CD14-positive monocyte (primary cell): ENCODE results near the gene SGO1. TPM values are rescaled to one million over a fixed set of nuclear protein-coding genes. Genes with fewer than 3 reads are reported as not detected.

Experiments
- DNase-seq, 3 donors: peaks; one replicate each; pipeline ENCODE4 v3.0.0-alpha.2; 2011 to 2022
- H2AFZ ChIP-seq: 2 replicates; pipeline ENCODE4 v1.6.0; 2012; ENCODE audit warnings: mild to moderate bottlenecking, low read depth, low read length, inconsistent platforms; ENCODE audit not compliant: insufficient read depth, poor library complexity, severe bottlenecking
- H3K27ac ChIP-seq, 2 donors: 1 replicate in 1 of 2; 2 replicates in 1 of 2; pipeline ENCODE4 v1.5.1; 2012 to 2013; ENCODE audit warnings: low read length in 2 of 2, control low read depth in 1 of 2, inconsistent platforms in 1 of 2, low read depth in 1 of 2, mild to moderate bottlenecking in 1 of 2
- H3K27me3 ChIP-seq, 2 donors: one replicate each; pipeline versions ENCODE4 v1.6.0 to v1.6.1; 2011 to 2013; ENCODE audit warnings: low read length in 2 of 2; ENCODE audit not compliant: control insufficient read depth in 2 of 2, insufficient read depth in 2 of 2
- H3K36me3 ChIP-seq, 2 donors: replicated peaks in 1 of 2; 1 replicate in 1 of 2; 2 replicates in 1 of 2; pipeline versions ENCODE4 v1.5.1 to v1.6.1; 2012 to 2013; ENCODE audit warnings: low read length in 2 of 2, control low read depth in 1 of 2, inconsistent platforms in 1 of 2, mild to moderate bottlenecking in 1 of 2; ENCODE audit not compliant: insufficient read depth in 2 of 2, control insufficient read depth in 1 of 2
- H3K4me1 ChIP-seq, 2 donors: 1 replicate in 1 of 2; 2 replicates in 1 of 2; pipeline versions ENCODE4 v1.5.1 to v1.6.1; 2012 to 2013; ENCODE audit warnings: low read length in 2 of 2, control low read depth in 1 of 2, inconsistent platforms in 1 of 2, mild to moderate bottlenecking in 1 of 2, moderate library complexity in 1 of 2; ENCODE audit not compliant: insufficient read depth in 2 of 2, control insufficient read depth in 1 of 2
- H3K4me2 ChIP-seq: replicated peaks from 2 replicates; pipeline ENCODE3; 2012; ENCODE audit warnings: low read length, moderate library complexity, mild to moderate bottlenecking; ENCODE audit not compliant: poor library complexity, severe bottlenecking; ENCODE audit errors: extremely low read depth
- H3K4me3 ChIP-seq, 3 experiments: fragments of 200-600 bp in 1 of 3; sonication (generic) in 1 of 3; replicated peaks in 1 of 3; 1 replicate in 2 of 3; 2 replicates in 1 of 3; pipeline ENCODE4 v1.5.1; 2011 to 2013; ENCODE audit warnings: low read length in 3 of 3, mild to moderate bottlenecking in 3 of 3, control low read depth in 2 of 3, low read depth in 2 of 3, inconsistent platforms in 1 of 3, moderate library complexity in 1 of 3
- H3K79me2 ChIP-seq: 2 replicates; pipeline ENCODE4 v1.6.0; 2012; ENCODE audit warnings: mild to moderate bottlenecking, control low read depth, inconsistent platforms, low read length, moderate library complexity; ENCODE audit not compliant: insufficient read depth
- H3K9ac ChIP-seq: 2 replicates; pipeline ENCODE4 v1.6.0; 2017; ENCODE audit warnings: low read length, mild to moderate bottlenecking; ENCODE audit not compliant: insufficient read depth, poor library complexity, severe bottlenecking
- H3K9me3 ChIP-seq, 2 donors: replicated peaks in 1 of 2; 1 replicate in 1 of 2; 2 replicates in 1 of 2; pipeline versions ENCODE4 v1.5.1 to v1.6.1; 2012 to 2013; ENCODE audit warnings: low read length in 2 of 2, control low read depth in 1 of 2; ENCODE audit not compliant: control insufficient read depth in 1 of 2, insufficient read depth in 1 of 2
- H4K20me1 ChIP-seq: 2 replicates; pipeline ENCODE4 v1.6.0; 2012; ENCODE audit warnings: mild to moderate bottlenecking, low read length, control low read depth, moderate library complexity; ENCODE audit not compliant: insufficient read depth
- H3K27ac Mint-ChIP-seq, 7 donors: one replicate each; pipeline ENCODE4 v1.8.0; 2020; ENCODE audit warnings: mild to moderate bottlenecking in 7 of 7, mixed read lengths in 7 of 7, moderate library complexity in 6 of 7, inconsistent platforms in 2 of 7
- H3K27me3 Mint-ChIP-seq, 3 donors: one replicate each; pipeline ENCODE4 v1.8.0; 2021 to 2022; ENCODE audit warnings: low read depth in 3 of 3, mild to moderate bottlenecking in 3 of 3, mixed read lengths in 3 of 3, moderate library complexity in 3 of 3, inconsistent platforms in 1 of 3
- H3K36me3 Mint-ChIP-seq, 2 donors: one replicate each; pipeline ENCODE4 v1.8.0; 2020; ENCODE audit warnings: mixed read lengths in 2 of 2, inconsistent platforms in 1 of 2, mild to moderate bottlenecking in 1 of 2
- H3K4me1 Mint-ChIP-seq: one replicate; pipeline ENCODE4 v1.8.0; 2020; ENCODE audit warnings: mild to moderate bottlenecking, mixed read lengths
- H3K4me3 Mint-ChIP-seq, 2 donors: one replicate each; pipeline ENCODE4 v1.8.0; 2020; ENCODE audit warnings: mild to moderate bottlenecking in 2 of 2, mixed read lengths in 2 of 2, moderate library complexity in 1 of 2
- H3K9me3 Mint-ChIP-seq, 7 donors: one replicate each; pipeline ENCODE4 v1.8.0; 2020 to 2022; ENCODE audit warnings: mixed read lengths in 7 of 7, mild to moderate bottlenecking in 6 of 7, moderate library complexity in 6 of 7, inconsistent platforms in 2 of 7
- WGBS: methylation state at CpG from one replicate; pipeline ENCODE4 v1.1.5; 2013; ENCODE audit warnings: missing lambda C conversion rate; ENCODE audit not compliant: insufficient coverage; 5-methylcytosine and 5-hydroxymethylcytosine counted together
- intact Hi-C, 2 donors: fragments of 100-400 bp; cut with micrococcal nuclease; formaldehyde crosslinking; loops; one replicate each; pipeline versions ENCODE4 v1.15.0 to v1.15.1; 2023
- polyA plus RNA-seq, 3 donors: library from polyadenylated mRNA; depleted of rRNA in 1 of 3; unstranded in 2 of 3; stranded (reverse) in 1 of 3; fragments of 300-500 nt in 2 of 3; fragments of >200 nt in 1 of 3; fragmentation: Illumina TruSeq in 2 of 3; gene quantifications; 1 replicate in 2 of 3; 2 replicates in 1 of 3; pipeline ENCODE4 v1.2.3, GENCODE V29; 2012 to 2021
- TF ChIP-seq, protein P1 (sequence below): fragments of 200-600 bp; IDR thresholded peaks from one replicate; pipeline ENCODE4 v1.8.0; 2022; ENCODE audit warnings: antibody characterized with exemption, mild to moderate bottlenecking

SGO1 gene
- polyA plus RNA-seq, 3 donors: 0.07 to 0.42 (median 0.15) TPM

DNA sequence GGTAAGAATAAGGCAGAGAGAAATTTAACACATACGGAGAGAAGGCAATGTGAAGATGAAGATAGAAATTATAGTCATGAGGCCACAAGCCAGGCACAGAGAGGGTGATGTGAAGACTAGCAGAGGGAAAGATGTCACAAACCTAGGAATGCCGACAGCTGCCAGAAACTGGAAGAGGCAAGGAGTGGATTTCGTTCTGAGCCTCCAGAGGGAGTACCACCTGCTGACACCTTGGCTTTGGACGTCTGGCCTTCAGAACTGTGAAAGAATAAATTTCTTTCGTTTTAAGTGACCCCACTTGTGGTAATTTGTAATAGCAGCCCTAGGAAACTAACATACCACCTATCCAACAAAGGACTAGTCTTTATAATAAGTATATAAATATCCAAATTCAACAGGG, 5.0 kb upstream of the SGO1 start:
- Mint-ChIP-seq H3K4me3 (no peak overlapping the region), H3K9me3 (no peaks in the 10 kb centered on the region), H3K36me3 (no peaks in the 10 kb centered on the region), H3K4me1 (peaks cover 3% of the 10 kb centered on the region), H3K27ac (no peak overlapping the region), H3K27me3 (peaks cover 0 to 3% (median 0%) of the 10 kb centered on the region in 3 donors)
- H3K36me3 ChIP-seq: no peaks in the 10 kb centered on the region
- no peaks in the 10 kb centered on the region for H3K27me3 ChIP-seq
- no peak overlapping the region for H3K4me2 ChIP-seq
- no peak overlapping the region for H3K9ac ChIP-seq
- WGBS: 94% methylated on average over 2 of the region's 5 CpGs
- DNase-seq: no peak
- no peak overlapping the region for H3K27ac ChIP-seq
- no peaks in the 10 kb centered on the region for H3K79me2 ChIP-seq
- no peaks in the 10 kb centered on the region for H4K20me1 ChIP-seq
- TF ChIP-seq, protein P1, sequence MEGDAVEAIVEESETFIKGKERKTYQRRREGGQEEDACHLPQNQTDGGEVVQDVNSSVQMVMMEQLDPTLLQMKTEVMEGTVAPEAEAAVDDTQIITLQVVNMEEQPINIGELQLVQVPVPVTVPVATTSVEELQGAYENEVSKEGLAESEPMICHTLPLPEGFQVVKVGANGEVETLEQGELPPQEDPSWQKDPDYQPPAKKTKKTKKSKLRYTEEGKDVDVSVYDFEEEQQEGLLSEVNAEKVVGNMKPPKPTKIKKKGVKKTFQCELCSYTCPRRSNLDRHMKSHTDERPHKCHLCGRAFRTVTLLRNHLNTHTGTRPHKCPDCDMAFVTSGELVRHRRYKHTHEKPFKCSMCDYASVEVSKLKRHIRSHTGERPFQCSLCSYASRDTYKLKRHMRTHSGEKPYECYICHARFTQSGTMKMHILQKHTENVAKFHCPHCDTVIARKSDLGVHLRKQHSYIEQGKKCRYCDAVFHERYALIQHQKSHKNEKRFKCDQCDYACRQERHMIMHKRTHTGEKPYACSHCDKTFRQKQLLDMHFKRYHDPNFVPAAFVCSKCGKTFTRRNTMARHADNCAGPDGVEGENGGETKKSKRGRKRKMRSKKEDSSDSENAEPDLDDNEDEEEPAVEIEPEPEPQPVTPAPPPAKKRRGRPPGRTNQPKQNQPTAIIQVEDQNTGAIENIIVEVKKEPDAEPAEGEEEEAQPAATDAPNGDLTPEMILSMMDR: no peak
- H3K4me1 ChIP-seq: peaks cover 6 to 7% of the 10 kb centered on the region in 2 donors
- H2AFZ ChIP-seq: no peak overlapping the region
- H3K9me3 ChIP-seq: no peaks in the 10 kb centered on the region
- H3K4me3 ChIP-seq: no peak overlapping the region
- intact Hi-C loops: no loop called here

DNA sequence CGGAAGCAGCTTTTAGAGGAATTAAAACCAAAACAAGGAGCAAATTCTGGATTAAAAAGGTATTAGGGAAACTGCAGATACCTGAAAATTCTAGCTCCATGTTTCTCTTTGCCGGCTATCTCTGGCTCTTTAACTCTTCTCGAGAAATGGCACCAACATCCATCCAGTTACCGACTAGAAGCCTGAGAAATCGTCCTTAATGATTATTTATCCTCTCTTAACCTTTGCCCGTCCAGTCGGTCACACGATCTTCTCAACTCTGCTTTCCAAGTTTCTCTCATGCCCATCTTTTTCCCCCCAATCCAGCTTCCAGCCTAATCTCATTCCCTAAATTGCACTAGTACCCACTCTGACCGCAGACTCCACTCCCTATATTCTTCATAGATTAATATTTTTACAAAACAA, 596 bp upstream of the SGO1 start:
- Histone ChIP-seq H3K36me3 (peaks cover 0 to 11% of the 10 kb centered on the region in 2 donors), H3K79me2 (peaks cover 35% of the 10 kb centered on the region), H3K4me1 (peaks cover 14 to 18% of the 10 kb centered on the region in 2 donors), H3K9me3 (no peaks in the 10 kb centered on the region), H3K4me2 (peak overlapping the region; percentile 84), H4K20me1 (no peaks in the 10 kb centered on the region), H3K4me3 (peak overlapping the region; percentile 75 to 90 (median 82)), H2AFZ (peak overlapping the region; percentile 89), H3K9ac (peak overlapping the region; percentile 81), H3K27me3 (no peaks in the 10 kb centered on the region), H3K27ac (peak overlapping the region; percentile 67 to 95)
- peaks cover 4 to 12% of the 10 kb centered on the region in 2 donors for H3K36me3 Mint-ChIP-seq
- no peak overlapping the region for H3K4me3 Mint-ChIP-seq
- H3K9me3 Mint-ChIP-seq: no peaks in the 10 kb centered on the region
- peaks cover 2% of the 10 kb centered on the region for H3K4me1 Mint-ChIP-seq
- WGBS: 0% methylated on average over 8 of the region's 9 CpGs
- TF ChIP-seq, protein P1: no peak
- no peak for DNase-seq
- H3K27me3 Mint-ChIP-seq: peaks cover 0 to 3% (median 0%) of the 10 kb centered on the region in 3 donors
- no peak overlapping the region for H3K27ac Mint-ChIP-seq
- intact Hi-C loops: loop anchor here (2.0 to 10.0 kb wide), 4 partner anchors 62 to 240 kb away; partner anchors contain the start of genes KAT2B (in 2 of the 2) and RAB5A (in 2 of the 2)
